T-helper 1 cell treated with Interleukin-12 subunit alpha and Interleukin-12 subunit beta and Interleukin-4 antibody, amounts not matched to agents 30 ng/mL and 1 ng/mL, for 36 hours (primary cell): ENCODE measurements around the gene ZNF70. TPM values are rescaled to one million over a fixed set of nuclear protein-coding genes. Genes with fewer than 3 reads are reported as not detected.

Source experiments
- intact Hi-C: fragments of 100-400 bp; cut with micrococcal nuclease; formaldehyde crosslinking; loops from one replicate; pipeline ENCODE4 v1.15.1; 2024
- total RNA-seq: library from RNA; stranded (reverse); gene quantifications from 2 replicates; pipeline ENCODE4 v1.2.3, GENCODE V29; 2022

ZNF70 gene
- total RNA-seq, 1 donor from 2014 or later, result 2.5 TPM

- intact Hi-C loops, result no loop called here
Observed at GRCh38 chr22:23780146-23780748, 29.3 kb upstream of the ZNF70 start.

GRCh38 chr22:23779731-23780130, 28.8 kb upstream of the ZNF70 start:
- intact Hi-C loops, result no loop called here

DNA sequence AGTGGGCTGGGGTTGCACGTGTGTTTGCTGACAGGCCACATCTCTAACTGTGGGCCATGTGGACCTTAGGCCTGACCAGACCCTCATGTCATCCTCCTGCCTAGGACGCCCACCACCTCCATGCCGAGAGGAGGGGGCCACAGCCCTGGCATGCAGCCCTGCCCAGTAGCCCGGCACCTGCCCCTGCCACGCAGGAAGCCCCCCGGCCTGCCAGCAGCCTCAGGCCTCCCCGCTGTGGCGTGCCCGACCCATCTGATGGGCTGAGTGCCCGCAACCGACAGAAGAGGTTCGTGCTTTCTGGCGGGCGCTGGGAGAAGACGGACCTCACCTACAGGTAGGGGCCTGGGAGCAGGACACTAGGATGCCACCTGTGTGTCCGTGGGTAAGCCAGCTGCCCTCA, 28.2 kb upstream of the ZNF70 start:
- intact Hi-C loops, result no loop called here

GRCh38 chr22:23778577-23778900, 27.6 kb upstream of the ZNF70 start:
- intact Hi-C loops, result no loop called here

- intact Hi-C loops, result no loop called here
Observed at GRCh38 chr22:23777776-23778576, 27.1 kb upstream of the ZNF70 start.

DNA sequence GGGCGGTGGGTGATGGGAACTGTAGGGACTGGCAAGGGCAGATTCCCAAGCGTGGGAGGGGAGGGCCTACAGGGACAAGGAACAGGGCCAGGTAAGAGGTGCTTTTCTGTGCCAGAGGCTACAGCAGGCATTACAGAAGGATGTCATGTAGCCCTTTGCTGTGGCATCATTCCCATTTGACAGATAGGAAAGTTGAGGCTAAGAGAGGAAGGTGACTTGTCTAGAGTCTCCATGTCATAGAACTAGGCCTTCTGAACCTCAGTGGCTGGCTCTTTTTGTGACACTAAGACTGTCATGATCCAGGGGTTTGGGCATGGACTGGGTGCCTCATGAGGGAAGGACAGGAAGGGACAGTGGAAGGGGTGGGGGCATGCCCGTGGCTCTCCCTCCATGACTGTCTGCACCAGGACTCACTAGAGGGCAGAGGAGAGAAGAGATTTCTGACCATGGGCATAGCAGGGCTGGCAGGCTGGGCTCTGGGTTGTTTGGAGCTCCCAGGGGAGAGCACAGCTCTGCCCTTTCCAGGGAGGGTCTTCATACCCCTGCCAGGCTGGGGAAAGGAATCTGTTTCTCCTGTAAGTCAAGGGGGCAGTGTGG, 25.0 kb upstream of the ZNF70 start:
- intact Hi-C loops, result no loop called here

- intact Hi-C loops, result no loop called here
Observed at GRCh38 chr22:23774922-23775436, 24.1 kb upstream of the ZNF70 start.

DNA sequence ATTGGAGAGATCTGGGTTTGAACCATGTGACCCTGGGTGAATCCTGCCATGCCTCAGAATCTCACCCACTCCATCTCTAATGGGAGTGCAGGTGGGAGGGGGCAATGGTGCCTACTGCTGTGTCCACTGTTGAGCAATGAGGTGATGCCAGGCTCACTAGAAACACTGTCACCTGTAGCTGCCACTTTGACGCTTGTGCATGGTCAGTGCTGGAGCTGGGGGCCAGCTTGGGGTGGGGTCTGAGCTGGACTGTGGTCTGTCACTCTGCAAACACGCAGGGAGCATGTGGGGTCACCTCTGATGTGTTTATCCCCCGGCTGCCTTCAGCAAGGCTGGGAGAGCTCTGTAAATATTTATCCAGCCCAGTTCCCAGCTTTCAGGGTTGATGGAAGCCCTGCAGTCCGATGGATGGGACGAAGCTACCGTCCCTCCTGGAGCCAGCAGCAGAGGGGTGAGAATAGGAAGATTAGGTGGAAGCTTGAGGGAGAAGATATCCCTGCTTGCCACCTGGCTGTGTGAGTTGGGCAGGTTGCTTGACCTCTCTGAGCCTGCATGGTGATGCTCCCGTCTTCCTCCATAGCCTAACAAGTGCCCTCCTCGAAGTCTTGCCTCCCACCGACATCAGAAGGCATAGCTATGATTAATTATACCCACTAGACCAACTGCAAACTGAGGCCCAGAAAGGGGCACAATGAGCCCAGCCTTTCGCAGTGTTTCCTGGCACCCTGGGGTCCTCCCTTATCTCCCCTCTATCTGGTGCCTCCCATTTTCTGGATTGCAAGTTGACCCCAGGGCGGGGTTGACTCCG, 23.4 kb upstream of the ZNF70 start:
- intact Hi-C loops, result no loop called here

GRCh38 chr22:23773483-23774113, 22.7 kb upstream of the ZNF70 start:
- intact Hi-C loops, result no loop called here

DNA sequence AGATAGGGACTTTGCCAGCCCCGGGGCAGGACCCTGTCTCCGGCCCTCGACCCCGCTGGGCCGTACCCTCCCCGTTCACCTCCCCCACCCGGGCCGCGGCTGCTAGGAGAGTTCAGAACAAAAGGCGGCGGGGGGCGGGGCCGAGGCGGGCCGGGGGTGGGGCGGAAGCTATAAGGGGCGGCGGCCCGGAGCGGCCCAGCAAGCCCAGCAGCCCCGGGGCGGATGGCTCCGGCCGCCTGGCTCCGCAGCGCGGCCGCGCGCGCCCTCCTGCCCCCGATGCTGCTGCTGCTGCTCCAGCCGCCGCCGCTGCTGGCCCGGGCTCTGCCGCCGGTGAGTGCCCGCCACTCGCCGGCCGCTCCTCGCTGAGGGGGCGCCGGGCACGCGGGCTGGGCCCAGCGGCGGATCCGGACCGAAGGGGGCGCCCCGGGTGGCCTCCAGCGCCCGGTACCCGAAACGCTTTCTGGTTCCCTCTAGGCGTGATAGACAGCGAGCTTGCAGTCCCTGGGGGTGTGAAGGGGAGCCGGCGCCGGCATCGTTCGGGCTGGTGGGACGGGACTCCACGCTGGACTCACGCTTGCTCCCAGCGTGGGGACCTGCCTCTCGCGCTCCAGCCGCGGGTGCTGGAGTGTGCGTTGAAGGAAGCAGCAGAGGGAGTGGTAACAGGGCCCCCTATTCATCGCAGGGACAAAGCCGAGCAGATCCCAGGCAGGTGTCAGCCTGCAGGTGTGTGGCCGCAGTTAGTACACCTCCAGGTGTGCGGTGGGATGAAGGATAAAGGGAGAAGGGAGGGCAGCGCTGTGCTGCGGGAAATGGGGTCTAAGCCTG, 21.9 kb upstream of the ZNF70 start, which contains the start of gene MMP11:
Gene MMP11, plus strand, starts transcription at position 201 of the 825 bp plus-strand sequence. Its CDS starts 22 bp downstream, at position 223.
- intact Hi-C loops, result loop anchor here (1.0 kb wide), 2 partner anchors 14 to 22 kb away; partner anchors contain the start of gene ZNF70

- intact Hi-C loops, result loop anchor here (1.0 kb wide), 2 partner anchors 15 to 21 kb away; partner anchors contain the start of gene ZNF70
Observed at GRCh38 chr22:23772315-23772648, 21.4 kb upstream of the ZNF70 start.

DNA sequence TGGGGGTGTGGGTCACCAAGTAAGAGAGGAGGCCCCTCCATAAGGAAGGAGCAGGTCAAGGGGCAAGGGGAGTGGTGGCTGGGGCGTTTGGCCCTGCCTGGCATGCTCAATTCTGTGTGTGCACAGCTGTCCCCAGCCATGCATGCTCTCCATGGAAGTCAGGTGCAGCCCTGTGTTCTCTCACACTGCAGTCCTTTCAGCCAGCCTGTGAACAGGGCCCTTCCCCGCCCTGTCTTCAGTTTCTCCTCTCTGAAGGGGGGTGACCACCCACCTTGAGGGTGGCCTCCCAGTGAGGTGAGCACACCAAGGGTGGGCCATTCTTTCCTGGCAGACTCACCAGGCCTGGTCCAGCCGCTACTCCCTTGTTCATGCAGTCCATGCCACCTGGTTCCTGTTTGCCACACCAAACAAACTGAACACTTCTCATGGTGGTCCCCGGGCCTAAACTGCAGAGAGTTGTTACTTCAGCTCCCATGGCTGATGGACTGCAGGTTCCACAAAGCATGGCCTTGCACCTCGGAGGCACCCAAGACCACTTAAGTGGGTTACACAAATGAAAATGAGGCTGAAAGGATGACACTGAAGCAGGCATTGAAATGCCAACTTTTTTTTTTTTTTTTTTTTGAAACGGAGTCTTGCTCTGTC, 18.5 kb upstream of the ZNF70 start:
- intact Hi-C loops, result loop anchor here (5.0 kb wide), 2 partner anchors 188 to 788 kb away; partner anchors contain the start of genes GUCD1 and SNRPD3

GRCh38 chr22:23767673-23768548, 17.0 kb upstream of the ZNF70 start, which contains the start of gene CHCHD10:
Gene CHCHD10, minus strand, starts transcription at chr22:23767972. Its CDS starts 98 bp downstream, at chr22:23767874.
- intact Hi-C loops, result loop anchor here (1.0 to 5.0 kb wide), 9 partner anchors 17 to 789 kb away; partner anchors contain the start of genes DERL3, GUCD1, MIF and SNRPD3

DNA sequence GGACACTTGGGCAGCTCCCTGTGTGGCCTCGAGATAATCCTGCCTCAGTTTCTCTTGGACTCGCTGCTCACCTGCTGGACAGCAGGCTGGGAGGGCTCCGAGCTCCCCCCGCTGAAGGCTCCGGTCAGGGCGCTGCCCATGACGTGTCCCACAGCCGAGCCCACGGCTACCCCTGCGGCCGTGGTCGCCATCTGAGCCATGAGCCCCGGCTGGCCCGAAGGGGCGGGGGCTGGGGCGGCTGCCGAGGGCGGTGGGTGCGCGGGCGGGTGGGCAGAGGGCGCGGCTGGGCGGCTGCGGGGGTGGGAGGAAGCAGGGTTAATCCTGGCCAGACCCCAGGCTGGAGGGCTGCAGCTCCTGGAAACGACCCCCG, 16.4 kb upstream of the ZNF70 start:
- intact Hi-C loops, result loop anchor here (1.0 to 5.0 kb wide), 6 partner anchors 50 to 790 kb away; partner anchors contain the start of genes DERL3, GUCD1, MIF and SNRPD3

DNA sequence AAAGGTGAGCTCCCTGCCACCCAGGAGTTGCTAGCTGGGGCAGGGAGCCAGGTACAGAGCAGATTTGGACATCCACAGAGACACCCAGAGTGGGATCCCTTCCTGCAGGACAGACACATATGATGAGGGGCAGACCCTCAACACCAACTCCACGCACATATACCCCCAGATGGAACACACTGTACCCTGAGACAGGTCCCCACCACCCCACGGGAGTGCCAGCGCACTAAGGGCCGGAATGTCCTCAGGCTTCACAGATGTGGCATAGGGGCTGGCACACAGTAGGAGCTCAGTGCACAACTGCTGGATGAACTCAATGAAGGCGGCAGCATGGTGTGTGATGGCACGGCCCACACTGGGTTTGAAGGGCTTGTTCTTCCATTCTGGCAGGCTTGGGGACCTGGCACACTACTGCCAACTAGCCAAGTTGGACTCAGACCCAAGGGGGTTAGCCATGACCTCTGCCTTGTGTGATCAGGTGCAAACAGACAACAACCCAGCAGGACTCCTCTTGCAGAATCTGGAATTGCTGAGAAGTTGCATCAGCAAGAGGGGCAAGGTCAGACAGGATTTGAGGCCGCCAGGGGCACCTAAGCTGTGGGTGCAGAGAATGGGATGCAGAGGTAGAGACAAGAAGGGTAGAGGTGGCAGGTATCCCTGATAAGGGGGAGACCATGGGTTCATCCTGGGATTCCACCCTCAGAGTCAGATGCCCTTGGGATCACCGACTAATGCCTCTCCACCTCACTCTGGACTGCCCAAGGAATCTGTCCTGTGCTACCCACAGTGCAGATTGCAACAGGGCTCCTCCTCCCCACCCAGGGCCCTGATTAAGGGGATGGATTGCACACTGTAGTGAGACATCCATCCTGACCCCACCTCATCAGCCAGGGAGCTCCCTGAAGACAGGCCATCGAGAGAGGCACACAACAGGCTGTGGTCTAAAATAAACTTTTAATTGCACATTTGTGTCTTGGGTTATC, 14.3 kb upstream of the ZNF70 start:
- intact Hi-C loops, result loop anchor here (5.0 kb wide), 2 partner anchors 192 to 792 kb away; partner anchors contain the start of genes GUCD1 and SNRPD3

DNA sequence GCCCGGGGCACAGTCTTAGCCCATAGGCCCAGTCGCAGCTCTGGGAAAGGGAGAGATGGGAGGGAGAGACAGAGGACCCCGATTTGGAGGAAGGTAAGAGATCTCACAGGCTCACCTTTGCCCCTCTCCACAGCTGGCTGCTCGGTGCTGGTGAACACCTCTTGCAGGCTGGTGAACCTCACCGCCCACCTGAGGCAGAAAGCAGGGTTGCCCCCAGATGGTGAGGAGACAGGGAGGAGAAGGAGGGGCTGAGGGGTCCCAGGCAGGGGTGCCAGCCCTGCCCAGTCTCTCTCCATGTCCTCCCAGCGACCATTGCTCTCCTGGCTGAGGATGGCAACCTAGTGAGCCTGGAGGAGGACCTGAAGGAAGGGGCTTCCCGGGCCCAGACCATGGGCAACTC, 13.0 kb upstream of the ZNF70 start:
- intact Hi-C loops, result no loop called here

GRCh38 chr22:23763579-23763945, 12.7 kb upstream of the ZNF70 start:
- intact Hi-C loops, result no loop called here
